ENCODE results near the gene SMC4.

Gene SMC4

GRCh38 chr3:160413613-160414248, 14.3 kb downstream of the SMC4 start:
- TF ChIP-seq, protein P1, sequence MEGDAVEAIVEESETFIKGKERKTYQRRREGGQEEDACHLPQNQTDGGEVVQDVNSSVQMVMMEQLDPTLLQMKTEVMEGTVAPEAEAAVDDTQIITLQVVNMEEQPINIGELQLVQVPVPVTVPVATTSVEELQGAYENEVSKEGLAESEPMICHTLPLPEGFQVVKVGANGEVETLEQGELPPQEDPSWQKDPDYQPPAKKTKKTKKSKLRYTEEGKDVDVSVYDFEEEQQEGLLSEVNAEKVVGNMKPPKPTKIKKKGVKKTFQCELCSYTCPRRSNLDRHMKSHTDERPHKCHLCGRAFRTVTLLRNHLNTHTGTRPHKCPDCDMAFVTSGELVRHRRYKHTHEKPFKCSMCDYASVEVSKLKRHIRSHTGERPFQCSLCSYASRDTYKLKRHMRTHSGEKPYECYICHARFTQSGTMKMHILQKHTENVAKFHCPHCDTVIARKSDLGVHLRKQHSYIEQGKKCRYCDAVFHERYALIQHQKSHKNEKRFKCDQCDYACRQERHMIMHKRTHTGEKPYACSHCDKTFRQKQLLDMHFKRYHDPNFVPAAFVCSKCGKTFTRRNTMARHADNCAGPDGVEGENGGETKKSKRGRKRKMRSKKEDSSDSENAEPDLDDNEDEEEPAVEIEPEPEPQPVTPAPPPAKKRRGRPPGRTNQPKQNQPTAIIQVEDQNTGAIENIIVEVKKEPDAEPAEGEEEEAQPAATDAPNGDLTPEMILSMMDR (IDR thresholded peaks at IDR 0.05; ENCODE audit: insufficient read depth, low read depth, low read length, missing control alignments): peak; percentile 81
- H3K4me3 ChIP-seq (ENCODE audit: low read depth, low read length): no peak overlapping the region
- DNase-seq (ENCODE audit: low read depth): peak; percentile 81

- H3K4me3 ChIP-seq (ENCODE audit: low read depth, low read length): no peak overlapping the region
- TF ChIP-seq, protein P1 (IDR thresholded peaks at IDR 0.05; ENCODE audit: insufficient read depth, low read depth, low read length, missing control alignments): no peak
- DNase-seq (ENCODE audit: low read depth): no peak
These were observed 17.9 kb downstream of the SMC4 start for GRCh38 chr3:160417311-160417710.

DNA sequence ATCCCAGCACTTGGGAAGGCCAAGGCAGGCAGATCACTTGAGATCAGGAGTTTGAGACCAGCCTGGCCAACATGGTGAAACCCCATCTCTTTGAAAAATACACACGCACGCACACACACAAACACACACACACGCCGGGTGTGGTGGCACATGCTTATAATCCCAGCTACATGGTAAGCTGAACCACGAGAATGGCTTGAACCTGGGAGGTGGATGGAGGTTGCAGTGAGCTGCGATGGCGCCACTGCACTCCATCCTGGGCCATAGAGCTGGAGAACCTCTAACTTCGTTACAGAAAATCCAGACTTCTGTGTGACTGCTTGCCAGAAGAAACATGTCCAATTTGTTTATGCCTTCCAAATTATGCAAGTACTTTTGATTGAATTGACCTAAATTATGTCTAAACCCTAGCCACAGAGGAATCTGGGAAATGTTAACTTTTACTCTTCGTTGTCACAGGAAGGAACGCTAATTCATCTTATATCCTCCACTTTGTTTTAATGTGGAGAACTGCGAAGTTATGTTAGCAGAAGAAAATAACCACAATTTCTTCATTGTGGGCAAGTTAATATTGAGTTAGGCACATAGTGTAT, 28.5 kb downstream of the SMC4 start:
- DNase-seq (ENCODE audit: low read depth): no peak
- no peak overlapping the region for H3K4me3 ChIP-seq (ENCODE audit: low read depth, low read length)
- TF ChIP-seq, protein P1 (IDR thresholded peaks at IDR 0.05; ENCODE audit: insufficient read depth, low read depth, low read length, missing control alignments): no peak

- H3K4me3 ChIP-seq (ENCODE audit: low read depth, low read length): no peak overlapping the region
- TF ChIP-seq, protein P1 (IDR thresholded peaks at IDR 0.05; ENCODE audit: insufficient read depth, low read depth, low read length, missing control alignments): no peak
- DNase-seq (ENCODE audit: low read depth): no peak
These were observed 34.6 kb downstream of the SMC4 start for GRCh38 chr3:160434071-160434470.

DNA sequence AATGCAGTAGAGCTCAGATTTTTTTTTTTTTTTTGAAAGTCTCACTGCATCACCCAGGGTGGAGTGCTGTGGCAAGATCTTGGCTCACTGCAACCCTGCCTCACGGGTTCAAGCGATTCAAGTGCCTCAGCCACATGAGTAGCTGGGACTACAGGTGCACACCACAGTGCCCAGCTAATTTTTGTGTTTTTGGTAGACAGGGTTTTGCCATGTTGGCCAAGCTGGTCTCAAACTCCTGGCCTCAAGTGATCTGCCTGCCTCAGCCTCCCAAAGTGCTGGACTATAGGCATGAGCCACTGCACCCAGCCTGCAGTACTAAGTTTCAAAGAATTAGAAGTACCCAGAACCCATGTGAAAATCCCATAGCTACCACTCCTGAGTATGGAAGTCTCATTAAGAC, 35.6 kb downstream of the SMC4 start:
- TF ChIP-seq, protein P1 (IDR thresholded peaks at IDR 0.05; ENCODE audit: insufficient read depth, low read depth, low read length, missing control alignments): no peak
- no peak for DNase-seq (ENCODE audit: low read depth)

DNA sequence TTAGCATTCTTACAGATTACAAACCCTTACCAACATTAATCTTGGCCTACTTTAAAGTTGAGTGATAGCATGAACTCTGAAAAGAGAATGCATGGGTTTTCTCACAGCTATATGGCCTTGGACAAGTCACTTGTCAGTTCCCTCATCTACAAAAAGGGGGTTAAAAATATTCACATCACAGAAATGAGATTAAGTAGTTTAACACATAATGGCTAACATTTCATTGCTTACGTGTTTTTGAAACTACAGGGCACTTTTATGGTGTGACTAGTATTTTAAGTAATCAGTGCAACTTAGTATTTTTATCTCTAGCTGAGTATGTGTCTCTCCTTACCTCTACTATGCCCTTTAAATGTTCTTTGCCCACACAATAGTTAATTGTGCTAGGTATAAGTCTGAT, 36.3 kb downstream of the SMC4 start:
- TF ChIP-seq, protein P1 (IDR thresholded peaks at IDR 0.05; ENCODE audit: insufficient read depth, low read depth, low read length, missing control alignments): no peak

More for the DNA sequence above, 35.6 kb downstream of the SMC4 start:
- no peak overlapping the region for H3K4me3 ChIP-seq (ENCODE audit: low read depth, low read length)

DNA sequence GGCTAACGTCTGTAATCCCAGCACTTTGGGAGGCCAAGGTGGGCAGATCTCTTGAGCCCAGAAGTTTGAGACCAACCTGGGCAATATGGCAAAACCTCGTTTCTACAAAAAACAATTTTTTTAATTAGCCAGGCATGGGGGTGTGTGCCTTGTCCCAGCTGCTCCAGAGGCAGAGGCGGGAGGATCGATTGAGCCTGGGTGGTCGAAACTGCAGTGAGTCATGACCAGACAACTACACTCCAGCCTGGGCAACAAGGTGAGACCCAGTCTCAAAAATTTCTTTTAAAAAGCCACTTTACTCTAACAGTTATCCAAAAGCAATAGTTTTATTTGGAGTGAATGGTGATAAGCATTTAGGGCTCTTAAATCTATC, 37.6 kb downstream of the SMC4 start:
- TF ChIP-seq, protein P1 (IDR thresholded peaks at IDR 0.05; ENCODE audit: insufficient read depth, low read depth, low read length, missing control alignments): no peak
- no peak overlapping the region for H3K4me3 ChIP-seq (ENCODE audit: low read depth, low read length)
- no peak for DNase-seq (ENCODE audit: low read depth)

More for the DNA sequence above, 36.3 kb downstream of the SMC4 start:
- no peak for DNase-seq (ENCODE audit: low read depth)
- H3K4me3 ChIP-seq (ENCODE audit: low read depth, low read length): no peak overlapping the region

Measured in GM12865 (cell line).